Measurements from ENCODE around the gene FGD5.

DNA sequence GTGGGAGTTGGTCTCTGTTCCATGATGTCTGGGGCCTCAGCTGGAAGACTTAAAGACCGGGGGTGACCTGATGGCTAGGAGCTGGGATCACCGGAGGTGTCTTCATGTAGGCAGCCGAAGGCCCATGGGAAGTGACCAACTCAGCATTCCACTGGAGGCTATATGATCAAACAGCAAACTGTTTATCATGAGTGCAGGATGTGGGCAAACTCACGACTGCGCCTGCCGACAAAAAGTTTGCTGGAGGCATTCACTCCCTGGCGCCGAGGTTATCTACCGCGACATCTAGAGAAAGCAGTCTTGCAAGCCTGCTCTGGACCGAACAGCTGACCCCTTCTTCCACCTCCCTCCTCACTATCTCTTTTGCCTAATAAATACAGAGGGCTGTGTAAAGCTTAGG lies 65.9 kb downstream of the FGD5 start:
- TF ChIP-seq CTCF (IDR thresholded peaks at IDR 0.05): no peak
- TF ChIP-seq EZH2phosphoT487 (IDR thresholded peaks at IDR 0.05): no peak
- no peak for TF ChIP-seq EZH2 (IDR thresholded peaks at IDR 0.05)

All from neural progenitor cell (in vitro differentiated cells).